Lower lobe of right lung (tissue), 2 donors: ENCODE measurements around the gene INPP5A. TPM values are rescaled to one million over a fixed set of nuclear protein-coding genes. Genes with fewer than 3 reads are reported as not detected.

Experiments
- ATAC-seq, 2 donors: fragments of 200-7000 bp; cut with Tn5 transposase; one replicate each; pipeline ENCODE4 v1.9.1; 2020 to 2022; ENCODE audit warnings: mild to moderate bottlenecking in 2 of 2, moderate library complexity in 2 of 2
- DNase-seq: peaks from one replicate; pipeline ENCODE4 v3.0.0-alpha.2; 2020
- H3K27ac ChIP-seq: fragments of 200-600 bp; one replicate; pipeline ENCODE4 v1.8.0; 2022
- H3K27me3 ChIP-seq: fragments of 200-600 bp; one replicate; pipeline ENCODE4 v1.8.0; 2022; ENCODE audit warnings: low read depth
- H3K36me3 ChIP-seq: fragments of 200-600 bp; one replicate; pipeline ENCODE4 v1.8.0; 2022; ENCODE audit warnings: mild to moderate bottlenecking
- H3K4me1 ChIP-seq: fragments of 200-600 bp; one replicate; pipeline ENCODE4 v1.8.0; 2022
- H3K4me3 ChIP-seq: fragments of 200-600 bp; one replicate; pipeline ENCODE4 v1.8.0; 2022; ENCODE audit warnings: mild to moderate bottlenecking
- H3K9me3 ChIP-seq: fragments of 200-600 bp; one replicate; pipeline ENCODE4 v1.8.0; 2022
- intact Hi-C: fragments of 100-400 bp; cut with DNase I; formaldehyde crosslinking; loops from one replicate; pipeline ENCODE4 v1.11.0; 2022
- total RNA-seq: library from RNA; stranded (reverse); fragmentation: NEBNext Ultra II Directional; extraction: Animal tissue kit (Norgen Biotek cat#: 25700); gene quantifications from one replicate; pipeline ENCODE4 v1.2.1, GENCODE V29; 2021
- TF ChIP-seq, protein P1 (sequence below): fragments of 200-600 bp; IDR thresholded peaks from one replicate; pipeline ENCODE4 v1.8.0; 2022; ENCODE audit warnings: antibody characterized with exemption, mild to moderate bottlenecking
- donor health status: DM: no; HTN: yes; CAD: no; lungs with severe emphysema.

INPP5A gene
- total RNA-seq, 1 donor from 2014 or later = 34.1 TPM

DNA sequence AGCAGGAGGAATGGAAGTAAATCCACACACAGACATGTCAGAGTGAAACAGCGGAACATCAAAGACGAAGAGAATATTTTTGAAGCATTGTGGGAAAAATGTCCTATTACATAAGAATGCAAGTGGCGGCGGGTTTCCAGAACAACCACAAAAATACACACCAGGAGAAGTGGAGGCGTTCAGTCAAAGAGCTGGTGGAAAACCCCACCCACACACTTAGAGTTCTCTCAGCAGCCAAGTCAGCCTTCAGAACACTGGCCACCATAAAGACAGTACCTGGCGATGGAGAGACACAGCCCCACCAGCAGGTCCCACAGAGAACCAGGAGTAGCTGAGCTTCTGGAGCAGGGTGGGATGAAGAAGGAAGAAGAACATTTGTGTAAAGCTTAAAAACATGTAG, 224.7 kb downstream of the INPP5A start:
- DNase-seq (no peak), ATAC-seq (peak; percentile 34 to 70)
- Histone ChIP-seq H3K4me1 (no peaks in the 10 kb centered on the region), H3K9me3 (no peaks in the 10 kb centered on the region), H3K4me3 (no peak overlapping the region), H3K27me3 (no peaks in the 10 kb centered on the region), H3K36me3 (peaks cover 21% of the 10 kb centered on the region), H3K27ac (no peak overlapping the region)
- intact Hi-C loops = no loop called here
- TF ChIP-seq, protein P1, sequence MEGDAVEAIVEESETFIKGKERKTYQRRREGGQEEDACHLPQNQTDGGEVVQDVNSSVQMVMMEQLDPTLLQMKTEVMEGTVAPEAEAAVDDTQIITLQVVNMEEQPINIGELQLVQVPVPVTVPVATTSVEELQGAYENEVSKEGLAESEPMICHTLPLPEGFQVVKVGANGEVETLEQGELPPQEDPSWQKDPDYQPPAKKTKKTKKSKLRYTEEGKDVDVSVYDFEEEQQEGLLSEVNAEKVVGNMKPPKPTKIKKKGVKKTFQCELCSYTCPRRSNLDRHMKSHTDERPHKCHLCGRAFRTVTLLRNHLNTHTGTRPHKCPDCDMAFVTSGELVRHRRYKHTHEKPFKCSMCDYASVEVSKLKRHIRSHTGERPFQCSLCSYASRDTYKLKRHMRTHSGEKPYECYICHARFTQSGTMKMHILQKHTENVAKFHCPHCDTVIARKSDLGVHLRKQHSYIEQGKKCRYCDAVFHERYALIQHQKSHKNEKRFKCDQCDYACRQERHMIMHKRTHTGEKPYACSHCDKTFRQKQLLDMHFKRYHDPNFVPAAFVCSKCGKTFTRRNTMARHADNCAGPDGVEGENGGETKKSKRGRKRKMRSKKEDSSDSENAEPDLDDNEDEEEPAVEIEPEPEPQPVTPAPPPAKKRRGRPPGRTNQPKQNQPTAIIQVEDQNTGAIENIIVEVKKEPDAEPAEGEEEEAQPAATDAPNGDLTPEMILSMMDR = no peak

DNA sequence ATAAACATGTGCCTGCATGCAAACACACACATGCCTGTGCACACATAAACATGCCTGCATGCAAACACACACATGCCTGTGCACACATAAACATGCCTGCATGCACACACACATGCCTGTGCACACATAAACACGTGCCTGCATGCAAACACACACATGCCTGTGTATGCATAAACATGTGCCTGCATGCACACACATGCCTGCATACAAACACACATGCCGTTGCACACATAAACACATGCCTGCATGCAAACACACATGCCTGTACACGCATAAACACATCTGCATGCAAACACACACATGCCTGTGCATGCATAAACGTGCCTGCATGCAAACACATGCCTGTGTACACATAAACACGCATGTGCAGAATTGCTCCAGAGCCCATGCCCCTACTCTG, 226.0 kb downstream of the INPP5A start:
- no peak overlapping the region for H3K4me3 ChIP-seq
- no peaks in the 10 kb centered on the region for H3K27me3 ChIP-seq
- H3K27ac ChIP-seq = no peak overlapping the region
- TF ChIP-seq, protein P1 = no peak
- ATAC-seq (no peak), DNase-seq (no peak)
- no peaks in the 10 kb centered on the region for H3K9me3 ChIP-seq
- intact Hi-C loops = no loop called here
- H3K4me1 ChIP-seq = no peaks in the 10 kb centered on the region
- peaks cover 22% of the 10 kb centered on the region for H3K36me3 ChIP-seq

DNA sequence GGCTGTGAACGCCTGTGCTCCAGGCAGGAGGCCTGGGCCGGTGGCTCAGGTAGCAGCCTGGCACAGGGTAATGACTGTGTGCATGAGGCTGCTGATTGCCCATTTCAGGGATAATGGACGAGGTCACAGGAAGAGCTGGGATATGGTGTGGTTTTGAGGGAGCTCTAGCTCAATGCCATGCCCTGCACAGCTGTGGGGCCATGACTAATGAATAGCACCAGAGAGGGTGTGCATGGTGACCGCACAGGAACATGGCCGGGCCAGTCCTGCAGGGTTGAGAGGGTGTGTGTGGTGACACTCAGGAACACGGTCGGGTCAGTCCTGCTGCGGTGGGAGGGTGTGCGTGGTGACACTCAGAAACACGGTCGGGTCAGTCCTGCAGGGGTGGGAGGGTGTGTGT, 226.5 kb downstream of the INPP5A start:
- Histone ChIP-seq H3K9me3 (no peaks in the 10 kb centered on the region), H3K4me1 (no peaks in the 10 kb centered on the region), H3K27ac (no peak overlapping the region), H3K4me3 (no peak overlapping the region), H3K36me3 (peaks cover 26% of the 10 kb centered on the region), H3K27me3 (no peaks in the 10 kb centered on the region)
- TF ChIP-seq, protein P1 = no peak
- ATAC-seq (no peak), DNase-seq (no peak)
- intact Hi-C loops = no loop called here

DNA sequence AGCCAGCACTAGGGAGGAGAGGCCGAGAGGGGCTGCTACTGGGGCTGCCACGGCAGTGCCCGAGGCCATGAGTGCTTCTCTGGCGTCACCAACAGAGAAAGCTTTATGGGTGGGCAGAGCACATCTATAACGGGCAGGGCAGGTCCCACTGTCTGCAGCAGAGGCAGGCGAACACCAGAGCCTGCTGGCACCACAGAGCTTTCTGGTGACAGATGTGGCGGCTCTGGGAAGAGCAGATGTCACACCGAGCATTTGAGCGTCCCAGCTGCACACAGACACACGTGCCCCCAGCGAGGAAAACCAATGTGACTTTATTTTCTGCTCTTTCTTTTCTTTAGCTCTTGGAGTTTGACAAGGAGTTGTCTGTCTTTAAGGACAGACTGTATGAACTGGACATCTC, 227.8 kb downstream of the INPP5A start:
- no peak for DNase-seq
- Histone ChIP-seq H3K4me3 (no peak overlapping the region), H3K27me3 (no peaks in the 10 kb centered on the region), H3K36me3 (peaks cover 22% of the 10 kb centered on the region), H3K9me3 (no peaks in the 10 kb centered on the region), H3K27ac (no peak overlapping the region), H3K4me1 (no peaks in the 10 kb centered on the region)
- intact Hi-C loops = no loop called here
- TF ChIP-seq, protein P1 = no peak
- no peak for ATAC-seq

DNA sequence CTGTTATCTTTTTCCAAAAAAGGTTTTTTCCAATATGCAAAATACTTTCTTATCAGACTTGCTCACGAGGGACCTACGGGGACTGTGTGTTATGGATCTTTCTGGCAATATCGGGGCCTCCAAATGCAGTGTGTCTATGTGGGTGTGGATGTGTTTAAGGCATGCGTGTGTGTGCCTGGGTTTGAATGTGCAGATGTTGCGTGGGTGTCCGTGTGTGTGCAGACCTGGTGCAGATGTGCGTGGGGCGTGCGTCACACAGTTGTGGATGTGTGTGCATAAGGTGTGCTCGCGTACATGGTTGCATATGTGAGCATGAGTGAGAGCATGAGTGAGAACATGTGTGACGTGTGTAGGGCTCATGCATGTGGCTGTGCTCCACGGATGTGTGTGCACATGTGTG, 228.7 kb downstream of the INPP5A start:
- DNase-seq (no peak), ATAC-seq (no peak)
- no peak overlapping the region for H3K4me3 ChIP-seq
- intact Hi-C loops = no loop called here
- H3K27me3 ChIP-seq = no peaks in the 10 kb centered on the region
- H3K27ac ChIP-seq = no peak overlapping the region
- no peaks in the 10 kb centered on the region for H3K4me1 ChIP-seq
- no peaks in the 10 kb centered on the region for H3K9me3 ChIP-seq
- TF ChIP-seq, protein P1 = no peak
- peaks cover 22% of the 10 kb centered on the region for H3K36me3 ChIP-seq
